HG03342 (cell line): ENCODE measurements around the gene SPAG6.
"Not testable (repeated sequence)": the region's sequence is repeated elsewhere in the genome, so short reads cannot be mapped to it uniquely, and the experiment has no call there.

Experiments
- ATAC-seq: cut with Tn5 transposase; IDR thresholded peaks from one replicate; pipeline ENCODE4 v1.9.1; 2021; ENCODE audit warnings: mild to moderate bottlenecking, moderate library complexity; ENCODE audit not compliant: unreplicated experiment

Gene SPAG6

GRCh38 chr10:22345301-22346095, at the start of gene SPAG6:
TSS of gene SPAG6 (plus strand) at chr10:22345496. CDS start at chr10:22345612, 116 bp downstream.
- peak; percentile 42 for ATAC-seq

DNA sequence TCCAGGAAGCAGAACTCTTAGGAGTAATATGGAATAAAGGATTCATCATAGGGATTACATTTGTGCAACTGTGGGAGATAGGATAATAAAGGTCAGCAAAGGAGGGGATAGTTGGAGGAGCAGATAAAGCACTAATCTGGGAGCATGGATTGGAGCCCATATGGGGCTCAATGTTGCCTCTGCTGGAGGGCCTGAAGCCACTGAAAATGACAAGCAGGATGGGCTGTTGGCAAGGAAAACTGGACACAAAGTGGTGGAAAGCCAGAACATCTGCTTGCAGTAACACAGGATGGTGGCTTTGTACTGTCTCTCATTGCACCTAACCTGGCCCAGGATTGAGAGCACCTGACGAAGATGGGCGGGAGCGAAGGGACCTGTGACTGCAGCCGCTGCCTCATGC, 44.1 kb upstream of the SPAG6 start:
- ATAC-seq: no peak

GRCh38 chr10:22303461-22303860, 41.8 kb upstream of the SPAG6 start:
- no peak for ATAC-seq

DNA sequence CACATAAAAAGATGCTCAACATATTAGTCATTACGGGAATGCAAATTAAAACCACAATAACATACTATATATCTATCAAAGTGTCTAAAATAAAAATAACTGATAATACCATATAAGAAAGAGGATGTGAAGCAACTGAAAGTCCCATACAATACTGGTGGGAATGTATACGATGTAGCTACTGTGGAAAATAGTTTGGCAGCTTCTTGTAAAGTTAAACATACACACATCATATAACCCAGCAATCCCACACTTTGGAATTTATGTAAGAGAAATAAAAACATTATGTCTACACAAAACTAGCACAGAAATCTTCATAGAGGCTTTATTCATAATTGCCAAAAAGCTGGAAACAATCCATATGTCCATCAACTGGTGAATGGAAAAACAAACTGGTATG, 39.6 kb upstream of the SPAG6 start:
- ATAC-seq: no peak

DNA sequence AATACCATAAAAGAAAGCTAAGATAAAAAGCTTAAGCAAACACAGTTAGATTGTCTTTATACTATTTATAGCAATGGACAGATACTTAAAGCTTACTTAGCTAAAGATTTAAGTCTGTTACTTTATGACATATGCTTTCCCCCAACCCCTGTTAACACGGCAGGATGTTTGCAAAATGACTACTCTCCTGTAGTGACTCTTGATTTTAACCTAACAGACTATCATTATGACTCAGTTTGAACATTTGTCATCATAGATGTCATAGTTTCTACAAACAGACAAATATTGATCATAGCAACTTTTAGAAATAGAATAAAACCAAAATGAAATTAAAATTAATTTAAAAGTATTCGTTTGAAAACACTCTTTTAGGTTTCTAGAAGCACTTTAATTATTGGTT, 36.9 kb upstream of the SPAG6 start:
- ATAC-seq: peak; percentile 98

DNA sequence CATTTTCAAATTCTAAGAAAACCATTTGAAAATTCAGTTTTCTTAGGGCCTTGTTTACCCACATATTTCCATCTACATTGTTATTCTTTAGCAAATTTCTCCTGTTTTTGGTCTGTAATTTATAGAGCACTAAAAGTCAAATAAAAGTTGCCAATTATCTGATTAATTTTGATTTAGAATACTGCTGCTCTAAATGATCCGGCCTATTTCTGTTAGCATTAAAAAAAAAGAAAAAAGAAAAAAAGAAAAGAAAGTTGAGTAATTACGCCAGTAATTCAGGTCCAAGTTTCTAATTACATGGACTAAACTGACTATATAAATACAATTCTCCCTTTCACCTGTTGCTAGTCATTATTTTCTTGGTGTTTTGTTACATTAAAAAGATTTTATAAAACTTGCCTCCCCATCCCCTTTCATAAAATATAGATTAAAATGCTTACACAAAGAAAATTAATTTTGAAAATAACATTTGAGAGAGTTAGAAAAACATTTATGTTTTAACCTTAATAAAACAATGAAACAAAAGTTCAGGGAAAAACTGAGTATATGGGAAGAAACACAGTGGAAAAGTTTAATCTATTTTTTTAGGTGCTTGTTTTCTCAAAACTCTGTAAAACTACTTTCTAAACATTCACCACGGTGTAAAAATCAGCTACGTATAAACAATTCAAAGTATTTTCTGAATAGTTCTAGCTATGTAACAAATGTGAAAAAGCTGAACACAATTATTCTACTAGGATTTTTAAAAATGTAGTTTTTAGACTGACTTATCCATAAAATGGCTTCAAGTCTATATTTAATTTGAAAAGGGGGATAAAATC, 35.9 kb upstream of the SPAG6 start:
- no peak for ATAC-seq

GRCh38 chr10:22310012-22310411, 35.3 kb upstream of the SPAG6 start:
- ATAC-seq: not testable (repeated sequence)

- no peak for ATAC-seq
Observed at GRCh38 chr10:22310928-22311327, 34.4 kb upstream of the SPAG6 start.

- ATAC-seq: no peak
Observed at GRCh38 chr10:22314852-22315251, 30.4 kb upstream of the SPAG6 start.

DNA sequence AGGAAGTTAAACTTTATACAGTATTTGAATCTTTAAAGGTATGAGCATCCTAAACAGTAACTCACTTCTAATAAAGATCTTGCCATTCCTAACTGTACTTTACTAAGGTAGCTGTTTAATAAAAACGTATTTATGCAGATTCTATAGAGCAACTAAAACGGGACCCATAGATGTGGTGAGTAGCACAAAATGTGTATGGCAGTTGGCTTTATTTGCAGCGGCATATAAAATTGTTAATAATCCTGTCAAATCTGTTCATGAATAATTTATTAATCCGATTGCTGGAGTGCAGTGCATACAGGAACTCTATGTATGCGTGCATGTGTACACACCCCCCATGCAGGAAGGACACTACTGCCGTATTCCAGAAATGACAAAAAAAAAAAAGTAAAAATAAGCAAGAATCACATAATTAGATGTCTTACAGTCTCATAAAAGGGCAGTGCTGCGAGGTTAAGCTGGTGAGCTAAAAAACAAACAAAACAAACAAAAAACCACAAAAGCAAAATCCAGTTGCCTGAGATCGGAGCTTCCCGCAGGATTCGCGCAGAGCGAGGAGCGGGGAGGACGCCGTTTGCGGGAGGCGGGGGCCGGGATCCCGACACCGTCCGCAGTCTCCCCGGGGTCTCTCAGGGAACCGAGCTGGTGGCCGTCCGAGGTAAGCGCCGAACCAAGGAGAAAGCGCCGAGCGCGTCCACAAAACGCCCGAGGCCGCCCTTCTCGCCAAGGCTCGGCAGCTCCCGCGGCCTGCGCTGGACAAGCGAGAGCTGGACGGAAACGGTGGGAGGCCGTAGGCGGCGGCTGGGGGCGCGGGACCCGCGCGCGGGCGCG, 29.6 kb upstream of the SPAG6 start:
- peak; percentile 26 for ATAC-seq

DNA sequence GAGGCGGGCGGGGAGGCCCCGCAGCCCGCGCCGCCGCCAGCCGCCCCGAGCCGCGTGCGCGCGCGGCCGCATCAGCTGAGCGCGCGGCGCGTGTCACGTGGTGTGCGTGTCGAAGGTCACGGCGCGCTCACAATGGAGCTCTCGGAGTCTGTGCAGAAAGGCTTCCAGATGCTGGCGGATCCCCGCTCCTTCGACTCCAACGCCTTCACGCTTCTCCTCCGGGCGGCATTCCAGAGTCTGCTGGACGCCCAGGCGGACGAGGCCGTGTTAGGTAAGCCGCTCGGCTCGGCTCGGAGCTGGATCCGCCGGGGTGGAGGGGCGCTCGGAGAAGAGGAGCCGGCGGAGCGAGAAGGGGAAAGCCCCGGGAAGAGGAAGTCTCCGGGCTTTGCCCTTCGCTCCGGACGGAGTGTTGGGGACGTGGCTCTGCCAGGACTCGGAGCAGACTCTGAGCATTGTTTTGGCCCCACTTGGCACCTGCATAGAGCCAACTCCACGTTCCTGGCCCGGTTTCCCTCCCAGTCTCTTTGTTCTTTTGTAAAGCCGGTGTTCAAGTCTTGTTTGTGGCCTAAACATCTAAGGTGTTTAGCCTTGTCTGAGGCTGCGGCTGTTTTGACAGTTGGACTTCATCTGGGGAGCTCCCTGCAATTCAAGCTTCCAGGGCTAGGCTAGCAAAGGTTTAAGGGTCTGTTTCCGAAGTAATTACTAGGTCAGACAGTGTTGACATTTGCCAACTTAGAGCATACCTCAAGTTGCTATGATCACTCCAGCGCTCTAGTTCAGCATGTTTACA, 28.8 kb upstream of the SPAG6 start, which contains the start of gene COMMD3:
COMMD3 (plus strand) TSS at position 103 of the 790 bp plus-strand sequence; CDS start at position 133, 30 bp downstream.
- ATAC-seq: peak; percentile 60

GRCh38 chr10:22317076-22317370, 28.3 kb upstream of the SPAG6 start:
- ATAC-seq: peak; percentile 24

GRCh38 chr10:22317771-22318565, 27.3 kb upstream of the SPAG6 start:
- no peak for ATAC-seq

GRCh38 chr10:22318772-22319171, 26.5 kb upstream of the SPAG6 start:
- ATAC-seq: no peak

- ATAC-seq: no peak
Observed at GRCh38 chr10:22319547-22319979, 25.7 kb upstream of the SPAG6 start.

DNA sequence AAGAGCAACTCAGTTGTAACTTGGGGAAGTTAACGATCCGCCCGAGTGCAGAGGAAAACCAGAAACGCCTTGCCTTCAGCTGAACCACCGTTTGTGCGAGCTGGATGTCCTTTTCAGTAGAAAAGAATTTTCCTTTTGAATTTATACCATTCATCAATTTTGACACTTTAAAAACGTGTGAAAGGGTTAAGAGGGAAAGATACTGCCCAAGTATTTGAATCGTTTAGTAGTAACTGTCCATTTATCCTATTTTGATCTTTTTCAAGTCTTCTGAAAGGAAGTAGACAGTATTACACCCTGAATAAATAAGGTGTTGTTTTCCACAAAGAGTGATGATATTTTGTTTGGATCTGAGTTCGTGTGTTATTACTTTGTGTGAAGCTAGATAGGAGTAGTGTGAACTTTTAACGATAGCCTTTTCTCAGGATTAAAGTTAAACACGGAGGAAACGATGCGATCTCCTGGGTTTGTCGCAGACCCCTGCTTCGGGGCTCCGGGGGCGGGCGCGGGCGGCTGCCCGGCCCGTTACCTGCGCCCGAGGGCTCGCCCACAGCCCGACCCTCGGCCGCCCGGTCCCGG, 25.2 kb upstream of the SPAG6 start:
- no peak for ATAC-seq

- no peak for ATAC-seq
Observed at GRCh38 chr10:22320591-22321155, 24.6 kb upstream of the SPAG6 start, which contains the start of gene BMI1. TSS of gene BMI1 (plus strand) at chr10:22321099. CDS start at chr10:22326450, 5,351 bp downstream.

GRCh38 chr10:22321156-22321923, 24.0 kb upstream of the SPAG6 start:
- ATAC-seq: no peak
